CD4-positive, alpha-beta T cell treated with Interferon gamma for 1 hour (primary cell): ENCODE measurements around the gene ACIN1.
A peak's percentile ranks its signal among the peaks of the same experiment; 100 is the strongest.

Experiments
- DNase-seq: peaks from one replicate; pipeline ENCODE4 v3.0.0-alpha.2; 2020

ACIN1 gene

GRCh38 chr14:23056145-23056955, 38.6 kb downstream of the ACIN1 start:
- DNase-seq: peak; percentile 69

- DNase-seq: no peak
These were observed 39.3 kb downstream of the ACIN1 start for GRCh38 chr14:23055621-23056144.

- DNase-seq: no peak
These were observed 39.8 kb downstream of the ACIN1 start for GRCh38 chr14:23055147-23055550.

- no peak for DNase-seq
These were observed 40.7 kb downstream of the ACIN1 start for GRCh38 chr14:23054000-23054811.

- DNase-seq: no peak
These were observed 41.5 kb downstream of the ACIN1 start for GRCh38 chr14:23053426-23053825.

GRCh38 chr14:23052671-23053070, 42.3 kb downstream of the ACIN1 start:
- DNase-seq: no peak

- no peak for DNase-seq
These were observed 42.7 kb downstream of the ACIN1 start for GRCh38 chr14:23052182-23052623.

- DNase-seq: no peak
These were observed 43.5 kb downstream of the ACIN1 start for GRCh38 chr14:23051141-23052057.

- no peak for DNase-seq
These were observed 45.9 kb downstream of the ACIN1 start for GRCh38 chr14:23049011-23049410.

- no peak for DNase-seq
These were observed 46.9 kb downstream of the ACIN1 start for GRCh38 chr14:23047751-23048693.

- no peak for DNase-seq
These were observed 47.8 kb downstream of the ACIN1 start for GRCh38 chr14:23047034-23047634.

- no peak for DNase-seq
These were observed 49.2 kb downstream of the ACIN1 start for GRCh38 chr14:23045419-23046357.

GRCh38 chr14:23044840-23045239, 50.1 kb downstream of the ACIN1 start:
- DNase-seq: no peak

GRCh38 chr14:23043754-23044153, 51.2 kb downstream of the ACIN1 start:
- DNase-seq: no peak

- DNase-seq: no peak
These were observed 51.8 kb downstream of the ACIN1 start for GRCh38 chr14:23043145-23043544.

- no peak for DNase-seq
These were observed 52.6 kb downstream of the ACIN1 start, which contains the start of gene PSMB11 for GRCh38 chr14:23042162-23042965. Gene PSMB11, plus strand, starts transcription at chr14:23042212. Its CDS starts 14 bp downstream, at chr14:23042226.

- no peak for DNase-seq
These were observed 53.2 kb downstream of the ACIN1 start for GRCh38 chr14:23041729-23042128.

GRCh38 chr14:23040100-23040499, 54.8 kb downstream of the ACIN1 start:
- DNase-seq: no peak
